Sigmoid colon (tissue), 7 donors: Measurements from ENCODE around the gene ZNF506. TPM values are rescaled to one million over a fixed set of nuclear protein-coding genes. Genes with fewer than 3 reads are reported as not detected.
"Not testable (repeated sequence)": the region's sequence is repeated elsewhere in the genome, so short reads cannot be mapped to it uniquely, and the experiment has no call there.

ENCODE experiments used
- DNase-seq: peaks from one replicate; pipeline ENCODE4 v3.0.0-alpha.2; 2019
- H3K27ac ChIP-seq, 4 donors: fragments of 200-600 bp; sonication (generic); one replicate each; pipeline ENCODE4 v1.5.1; 2016 to 2019; ENCODE audit warnings: mild to moderate bottlenecking in 1 of 4
- H3K27me3 ChIP-seq, 3 donors: fragments of 200-600 bp; sonication (generic); one replicate each; pipeline ENCODE4 v1.5.1; 2019; ENCODE audit warnings: mild to moderate bottlenecking in 1 of 3
- H3K36me3 ChIP-seq, 4 donors: fragments of 200-600 bp; sonication (generic); one replicate each; pipeline ENCODE4 v1.5.1; 2016 to 2019
- H3K4me1 ChIP-seq, 4 donors: fragments of 200-600 bp; sonication (generic); one replicate each; pipeline ENCODE4 v1.5.1; 2017 to 2019
- H3K4me3 ChIP-seq, 4 donors: fragments of 200-600 bp; sonication (generic); one replicate each; pipeline ENCODE4 v1.5.1; 2017 to 2019; ENCODE audit warnings: mild to moderate bottlenecking in 2 of 4, moderate library complexity in 1 of 4
- H3K9me3 ChIP-seq, 4 donors: fragments of 200-600 bp in 3 of 4; sonication (generic) in 3 of 4; one replicate each; pipeline versions ENCODE4 v1.5.1 to v1.6.1; 2013 to 2019
- CTCF ChIP-seq, 4 experiments: fragments of 450-650 bp in 3 of 4; fragments of 200-600 bp in 1 of 4; IDR thresholded peaks; one replicate each; pipeline ENCODE4 v1.5.1; 2016 to 2019; ENCODE audit warnings: antibody characterized with exemption in 4 of 4, mild to moderate bottlenecking in 3 of 4, moderate library complexity in 2 of 4
- EP300 ChIP-seq, 4 donors: sonication (generic); formaldehyde crosslinking; IDR thresholded peaks; one replicate each; pipeline ENCODE4 v1.6.1; 2017; ENCODE audit warnings: antibody characterized with exemption in 4 of 4
- POLR2A ChIP-seq, 2 donors: fragments of 450-650 bp; IDR thresholded peaks; one replicate each; pipeline ENCODE4 v1.6.1; 2016; ENCODE audit warnings: antibody characterized with exemption in 2 of 2, mild to moderate bottlenecking in 2 of 2, moderate library complexity in 2 of 2
- POLR2AphosphoS5 ChIP-seq, 4 donors: sonication (generic); formaldehyde crosslinking; IDR thresholded peaks; one replicate each; pipeline ENCODE4 v1.6.1; 2017; ENCODE audit warnings: antibody characterized with exemption in 4 of 4
- WGBS, 2 donors: extraction: QIAGEN DNeasy Blood & Tissue Kit; methylation state at CpG; one replicate each; pipeline ENCODE4 v1.1.7; 2013; 5-methylcytosine and 5-hydroxymethylcytosine counted together
- intact Hi-C: fragments of 100-400 bp; cut with DNase I; formaldehyde crosslinking; loops from one replicate; pipeline ENCODE4 v1.15.1; 2023
- polyA plus RNA-seq, 3 donors: library from polyadenylated mRNA; stranded (reverse); fragments of 200-250 nt; gene quantifications; one replicate each; pipeline ENCODE4 v1.2.3, GENCODE V29; 2013
- small RNA-seq, 3 donors: library from RNA; depleted of rRNA; stranded (forward); fragments of <200 nt; gene quantifications; one replicate each; pipeline ENCODE3, GENCODE V24; 2016
- total RNA-seq, 4 donors: library from RNA; depleted of rRNA; stranded (reverse); fragments of >200 nt; gene quantifications; one replicate each; pipeline ENCODE4 v1.1.0, GENCODE V29; 2016
- donor health status: healthy with polysubstance abuse.
- donor health status: Bipolar disorder and iron deficiency.
- donor health status: healthy.

The ZNF506 gene
- total and polyA plus RNA-seq, 7 donors = 2.4 to 45.7 (median 21.9) TPM

- H3K27ac ChIP-seq = no peak overlapping the region
- no peaks in the 10 kb centered on the region for H3K36me3 ChIP-seq
- H3K27me3 ChIP-seq = no peaks in the 10 kb centered on the region
- DNase-seq = no peak
- H3K4me1 ChIP-seq = no peaks in the 10 kb centered on the region
- TF ChIP-seq POLR2AphosphoS5 (IDR thresholded peaks at IDR 0.05) = no peak
- TF ChIP-seq POLR2A (IDR thresholded peaks at IDR 0.05) = no peak
- no peak for TF ChIP-seq CTCF (IDR thresholded peaks at IDR 0.05)
- 85 to 86% methylated on average over 17 of the region's 17 CpGs for WGBS, 2 donors
- intact Hi-C loops = no loop called here
- H3K4me3 ChIP-seq = no peak overlapping the region
- no peaks in the 10 kb centered on the region for H3K9me3 ChIP-seq
Measured at GRCh38 chr19:19745496-19746285, 75.9 kb downstream of the ZNF506 start.

- H3K9me3 ChIP-seq = no peaks in the 10 kb centered on the region
- WGBS, 2 donors = 90 to 93% methylated on average over 17 of the region's 17 CpGs
- intact Hi-C loops = no loop called here
- H3K4me1 ChIP-seq = no peaks in the 10 kb centered on the region
- TF ChIP-seq CTCF (IDR thresholded peaks at IDR 0.05) = no peak
- no peak for TF ChIP-seq POLR2A (IDR thresholded peaks at IDR 0.05)
- no peak for TF ChIP-seq EP300 (IDR thresholded peaks at IDR 0.05)
- no peak for TF ChIP-seq POLR2AphosphoS5 (IDR thresholded peaks at IDR 0.05)
- H3K4me3 ChIP-seq = no peak overlapping the region
- no peaks in the 10 kb centered on the region for H3K27me3 ChIP-seq
- no peaks in the 10 kb centered on the region for H3K36me3 ChIP-seq
- no peak for DNase-seq
- H3K27ac ChIP-seq = no peak overlapping the region
Measured at GRCh38 chr19:19744641-19745040, 76.9 kb downstream of the ZNF506 start.

GRCh38 chr19:19743921-19744320 lies 77.6 kb downstream of the ZNF506 start:
- H3K9me3 ChIP-seq, H3K4me1 ChIP-seq, H3K27me3 ChIP-seq, intact Hi-C loops, DNase-seq, H3K27ac ChIP-seq, H3K4me3 ChIP-seq, H3K36me3 ChIP-seq: not testable (repeated sequence)
- WGBS, 2 donors = 87 to 90% methylated on average over 6 of the region's 6 CpGs

- intact Hi-C loops = no loop called here
- TF ChIP-seq POLR2A (IDR thresholded peaks at IDR 0.05) = no peak
- no peak for TF ChIP-seq EP300 (IDR thresholded peaks at IDR 0.05)
- no peak for TF ChIP-seq POLR2AphosphoS5 (IDR thresholded peaks at IDR 0.05)
- TF ChIP-seq CTCF (IDR thresholded peaks at IDR 0.05) = no peak
- Histone ChIP-seq H3K27ac (no peak overlapping the region), H3K4me1 (no peaks in the 10 kb centered on the region), H3K27me3 (no peaks in the 10 kb centered on the region), H3K9me3 (no peaks in the 10 kb centered on the region), H3K36me3 (no peaks in the 10 kb centered on the region), H3K4me3 (no peak overlapping the region)
- DNase-seq = no peak
- WGBS, 2 donors = 88 to 89% methylated on average over 6 of the region's 6 CpGs
Measured at GRCh38 chr19:19743176-19743575, 78.4 kb downstream of the ZNF506 start.

GRCh38 chr19:19742773-19743172 lies 78.8 kb downstream of the ZNF506 start:
- no peaks in the 10 kb centered on the region for H3K27me3 ChIP-seq
- WGBS, 2 donors = 86 to 87% methylated on average over 9 of the region's 9 CpGs
- TF ChIP-seq EP300 (IDR thresholded peaks at IDR 0.05) (no peak), CTCF (IDR thresholded peaks at IDR 0.05) (no peak), POLR2A (IDR thresholded peaks at IDR 0.05) (no peak), POLR2AphosphoS5 (IDR thresholded peaks at IDR 0.05) (no peak)
- DNase-seq = no peak
- no peak overlapping the region for H3K4me3 ChIP-seq
- no peaks in the 10 kb centered on the region for H3K36me3 ChIP-seq
- H3K9me3 ChIP-seq = no peaks in the 10 kb centered on the region
- H3K27ac ChIP-seq = no peak overlapping the region
- no peaks in the 10 kb centered on the region for H3K4me1 ChIP-seq
- intact Hi-C loops = no loop called here

Small RNAs within 50 kb of the gene (small RNA-seq; reads per million reads assigned to genes)
- gene AC011477.5 = 0 reads per million in 3 donors

Other genes starting within 250 kb of the ZNF506 start
- under 1 TPM in 1 of 4 donors, not detected in 3; 0.49 TPM for gene PBX4, start 203.1 kb downstream of the ZNF506 start, total RNA-seq
- 1 to 10 TPM; 1.4 to 6.1 (median 2.4) TPM for gene PBX4, start 203.1 kb downstream of the ZNF506 start, polyA plus RNA-seq
- 1 to 10 TPM in 2 of 4 donors, under 1 TPM in 2; 0.33 to 4.2 (median 1.2) TPM for gene LPAR2, start 193.5 kb downstream of the ZNF506 start, total RNA-seq
- 10 to 100 TPM in 1 of 3 donors, 1 to 10 TPM in 2; 3.6 to 19.9 (median 6.0) TPM for gene LPAR2, start 193.5 kb downstream of the ZNF506 start, polyA plus RNA-seq
- 1 to 10 TPM; 5.0 to 9.1 (median 6.4) TPM for gene GMIP, start 178.1 kb downstream of the ZNF506 start, total RNA-seq
- 10 to 100 TPM; 13.2 to 37.0 (median 19.0) TPM for gene GMIP, start 178.1 kb downstream of the ZNF506 start, polyA plus RNA-seq
- gene ATP13A1, start 158.1 kb downstream of the ZNF506 start, total RNA-seq = 100 to 1,000 TPM in 2 of 4 donors, 10 to 100 TPM in 2; 55.5 to 145 (median 102) TPM
- 10 to 100 TPM in 1 of 3 donors, 1 to 10 TPM in 2; 6.6 to 54.9 (median 7.4) TPM for gene ATP13A1, start 158.1 kb downstream of the ZNF506 start, polyA plus RNA-seq
- gene ZNF101, start 152.9 kb downstream of the ZNF506 start, total RNA-seq = 1 to 10 TPM; 4.7 to 6.4 (median 5.7) TPM
- gene ZNF101, start 152.9 kb downstream of the ZNF506 start, polyA plus RNA-seq = 10 to 100 TPM in 2 of 3 donors, 1 to 10 TPM in 1; 9.9 to 24.2 (median 10.2) TPM
- 10 to 100 TPM in 2 of 4 donors, 1 to 10 TPM in 2; 7.8 to 14.5 (median 9.5) TPM for gene ZNF14, start 88.6 kb downstream of the ZNF506 start, total RNA-seq
- gene ZNF14, start 88.6 kb downstream of the ZNF506 start, polyA plus RNA-seq = 1 to 10 TPM; 1.2 to 3.6 (median 1.4) TPM
- gene ZNF253, start 44.1 kb upstream of the ZNF506 start, total RNA-seq = 10 to 100 TPM in 1 of 4 donors, 1 to 10 TPM in 3; 2.4 to 11.6 (median 7.3) TPM
- gene ZNF253, start 44.1 kb upstream of the ZNF506 start, polyA plus RNA-seq = 1 to 10 TPM; 2.4 to 5.5 (median 2.5) TPM
- gene ZNF93, start 79.2 kb upstream of the ZNF506 start, total RNA-seq = 10 to 100 TPM in 1 of 4 donors, 1 to 10 TPM in 3; 5.1 to 14.4 (median 6.7) TPM
- 1 to 10 TPM; 1.2 to 3.9 (median 1.8) TPM for gene ZNF93, start 79.2 kb upstream of the ZNF506 start, polyA plus RNA-seq
- 1 to 10 TPM; 1.8 to 3.0 (median 2.1) TPM for gene ZNF682, start 217.8 kb upstream of the ZNF506 start, total RNA-seq
- 1 to 10 TPM in 2 of 3 donors, under 1 TPM in 1; 0.69 to 2.8 (median 1.8) TPM for gene ZNF682, start 217.8 kb upstream of the ZNF506 start, polyA plus RNA-seq